Thyroid gland (tissue), 4 donors: ENCODE measurements around the gene PPAT.

Source experiments
- POLR2A ChIP-seq, 2 donors: fragments of 450-650 bp; IDR thresholded peaks; one replicate each; pipeline ENCODE4 v1.6.1; 2017; ENCODE audit warnings: antibody characterized with exemption in 2 of 2, mild to moderate bottlenecking in 2 of 2, moderate library complexity in 1 of 2
- TF ChIP-seq, protein P1 (sequence below), 6 experiments: fragments of 200-600 bp in 3 of 6; fragments of 450-650 bp in 3 of 6; sonication (generic) in 3 of 6; IDR thresholded peaks; one replicate each; pipeline ENCODE4 v1.5.1; 2016 to 2019; ENCODE audit warnings: antibody characterized with exemption in 6 of 6, mild to moderate bottlenecking in 2 of 6, inconsistent platforms in 1 of 6, moderate library complexity in 1 of 6

DNA sequence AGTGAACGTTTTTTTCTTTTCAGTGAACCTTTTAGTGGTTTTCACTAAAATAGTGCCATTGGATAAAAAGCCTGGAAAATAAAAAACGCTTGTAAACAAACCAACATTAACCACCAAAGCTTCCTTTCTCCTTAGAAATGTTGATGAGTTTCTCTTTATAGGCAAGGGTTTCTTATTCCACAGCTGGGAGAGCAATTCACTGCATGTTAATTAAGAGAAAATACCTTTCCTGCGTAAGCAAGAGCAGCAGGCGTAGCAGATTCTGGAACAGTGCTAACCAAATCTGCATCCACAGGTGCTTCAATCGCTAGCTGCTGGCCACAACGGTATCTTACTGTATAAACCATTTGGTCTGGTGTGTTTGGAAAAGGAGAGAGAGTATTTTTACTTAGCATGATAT lies 34.9 kb downstream of the PPAT start:
- no peak for TF ChIP-seq POLR2A (IDR thresholded peaks at IDR 0.05)
- TF ChIP-seq, protein P1, sequence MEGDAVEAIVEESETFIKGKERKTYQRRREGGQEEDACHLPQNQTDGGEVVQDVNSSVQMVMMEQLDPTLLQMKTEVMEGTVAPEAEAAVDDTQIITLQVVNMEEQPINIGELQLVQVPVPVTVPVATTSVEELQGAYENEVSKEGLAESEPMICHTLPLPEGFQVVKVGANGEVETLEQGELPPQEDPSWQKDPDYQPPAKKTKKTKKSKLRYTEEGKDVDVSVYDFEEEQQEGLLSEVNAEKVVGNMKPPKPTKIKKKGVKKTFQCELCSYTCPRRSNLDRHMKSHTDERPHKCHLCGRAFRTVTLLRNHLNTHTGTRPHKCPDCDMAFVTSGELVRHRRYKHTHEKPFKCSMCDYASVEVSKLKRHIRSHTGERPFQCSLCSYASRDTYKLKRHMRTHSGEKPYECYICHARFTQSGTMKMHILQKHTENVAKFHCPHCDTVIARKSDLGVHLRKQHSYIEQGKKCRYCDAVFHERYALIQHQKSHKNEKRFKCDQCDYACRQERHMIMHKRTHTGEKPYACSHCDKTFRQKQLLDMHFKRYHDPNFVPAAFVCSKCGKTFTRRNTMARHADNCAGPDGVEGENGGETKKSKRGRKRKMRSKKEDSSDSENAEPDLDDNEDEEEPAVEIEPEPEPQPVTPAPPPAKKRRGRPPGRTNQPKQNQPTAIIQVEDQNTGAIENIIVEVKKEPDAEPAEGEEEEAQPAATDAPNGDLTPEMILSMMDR (IDR thresholded peaks at IDR 0.05), result no peak
